Fibroblast of lung (primary cell): ENCODE results near the gene EXOC1L.

Source experiments
- EZH2 ChIP-seq: IDR thresholded peaks from 2 replicates; pipeline ENCODE4 v1.5.1; 2012; ENCODE audit warnings: low read length, control low read depth, mild to moderate bottlenecking; ENCODE audit errors: missing control alignments
- TF ChIP-seq, protein P1 (sequence below), 2 donors: IDR thresholded peaks in 1 of 2; conservative IDR thresholded peaks in 1 of 2; 1 replicate in 1 of 2; 2 replicates in 1 of 2; pipeline ENCODE4 v1.5.1; 2011 to 2012; ENCODE audit warnings: low read length in 2 of 2, control low read depth in 1 of 2, inconsistent platforms in 1 of 2, low read depth in 1 of 2, mild to moderate bottlenecking in 1 of 2

DNA sequence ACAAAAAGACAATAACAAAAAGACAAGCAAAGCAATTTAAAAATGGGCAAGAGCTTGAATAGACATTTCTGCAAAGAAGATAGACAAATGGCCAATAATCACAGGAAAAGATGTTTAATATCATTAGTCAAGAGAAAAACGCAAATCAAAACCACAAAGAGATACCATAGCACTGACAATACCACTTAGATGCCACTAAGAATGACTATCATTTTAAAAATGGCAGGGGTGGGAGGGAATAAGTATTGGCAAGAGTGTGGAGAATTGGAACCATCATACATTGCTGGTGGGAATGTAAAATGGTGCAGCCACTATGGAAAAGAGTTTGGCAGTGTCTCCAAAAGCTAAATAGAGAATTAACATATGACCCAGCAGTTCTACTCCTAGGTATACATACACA lies 18.8 kb downstream of the EXOC1L start:
- TF ChIP-seq, protein P1, sequence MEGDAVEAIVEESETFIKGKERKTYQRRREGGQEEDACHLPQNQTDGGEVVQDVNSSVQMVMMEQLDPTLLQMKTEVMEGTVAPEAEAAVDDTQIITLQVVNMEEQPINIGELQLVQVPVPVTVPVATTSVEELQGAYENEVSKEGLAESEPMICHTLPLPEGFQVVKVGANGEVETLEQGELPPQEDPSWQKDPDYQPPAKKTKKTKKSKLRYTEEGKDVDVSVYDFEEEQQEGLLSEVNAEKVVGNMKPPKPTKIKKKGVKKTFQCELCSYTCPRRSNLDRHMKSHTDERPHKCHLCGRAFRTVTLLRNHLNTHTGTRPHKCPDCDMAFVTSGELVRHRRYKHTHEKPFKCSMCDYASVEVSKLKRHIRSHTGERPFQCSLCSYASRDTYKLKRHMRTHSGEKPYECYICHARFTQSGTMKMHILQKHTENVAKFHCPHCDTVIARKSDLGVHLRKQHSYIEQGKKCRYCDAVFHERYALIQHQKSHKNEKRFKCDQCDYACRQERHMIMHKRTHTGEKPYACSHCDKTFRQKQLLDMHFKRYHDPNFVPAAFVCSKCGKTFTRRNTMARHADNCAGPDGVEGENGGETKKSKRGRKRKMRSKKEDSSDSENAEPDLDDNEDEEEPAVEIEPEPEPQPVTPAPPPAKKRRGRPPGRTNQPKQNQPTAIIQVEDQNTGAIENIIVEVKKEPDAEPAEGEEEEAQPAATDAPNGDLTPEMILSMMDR (conservative IDR thresholded peaks at IDR 0.05 in 1 of 2, IDR thresholded peaks at IDR 0.05 in 1 of 2; ENCODE audit: low read depth in 1 of 2, low read length in 2 of 2), result no peak
- TF ChIP-seq EZH2, result no peak
